ENCODE results near the gene CPZ.

The CPZ gene

GRCh38 chr4:8581094-8581861, 11.3 kb upstream of the CPZ start:
- no peak for FAIRE-seq

GRCh38 chr4:8582016-8582415, 10.5 kb upstream of the CPZ start:
- FAIRE-seq = no peak

DNA sequence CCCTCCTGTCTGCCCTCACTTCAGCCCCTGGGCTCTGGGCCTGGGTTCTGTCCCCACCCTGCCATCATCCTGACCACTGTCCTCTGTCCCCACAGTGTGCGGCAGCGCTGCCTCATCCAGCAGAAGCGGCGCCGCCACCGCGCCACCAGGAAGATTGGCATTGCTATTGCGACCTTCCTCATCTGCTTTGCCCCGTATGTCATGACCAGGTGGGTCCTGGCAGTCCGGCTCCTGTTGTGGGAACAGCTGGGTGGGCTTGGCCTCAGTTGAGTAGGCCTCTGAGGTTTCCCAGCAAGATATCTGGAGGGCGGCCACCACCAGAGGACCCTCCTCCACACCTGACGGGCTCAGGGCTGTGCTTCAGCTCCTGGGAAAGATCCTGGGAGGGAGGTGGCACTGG, 10.1 kb upstream of the CPZ start:
- no peak for FAIRE-seq

DNA sequence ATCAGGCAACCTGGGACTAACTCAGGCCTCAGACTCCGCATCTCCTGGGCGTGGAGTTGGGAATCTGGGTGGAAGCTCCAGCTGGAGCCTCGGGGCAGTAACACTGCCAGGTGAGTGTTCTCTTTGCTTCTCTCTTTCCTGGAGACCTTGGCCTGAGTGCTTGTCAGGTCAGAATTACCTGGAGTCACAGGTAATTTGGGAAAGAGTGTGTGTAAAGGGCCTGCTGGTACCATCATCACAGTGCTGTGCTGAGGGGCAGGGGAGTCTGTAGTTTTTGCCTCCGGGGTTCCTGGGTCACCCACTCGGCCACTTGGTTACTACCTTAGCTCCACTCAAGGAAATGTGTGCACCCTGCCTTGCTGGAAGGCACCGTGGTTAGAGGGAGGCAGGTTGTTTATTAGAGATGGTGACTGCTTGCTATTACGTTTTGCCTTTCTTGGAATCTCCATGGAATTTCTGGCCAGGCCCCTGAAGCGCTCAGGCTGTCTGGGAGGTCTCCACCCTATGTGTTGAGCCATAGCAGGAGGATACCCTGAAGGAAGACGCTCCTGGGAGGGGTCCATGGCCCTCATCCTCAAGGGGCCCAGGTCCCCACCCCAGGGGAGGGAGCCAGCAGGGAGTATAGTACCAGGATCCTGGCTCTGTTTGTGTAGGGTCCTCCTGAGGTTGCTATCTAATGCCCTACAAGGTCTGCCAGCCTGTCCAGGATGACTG, 9.5 kb upstream of the CPZ start:
- FAIRE-seq = no peak

GRCh38 chr4:8583655-8584025, 8.9 kb upstream of the CPZ start:
- no peak for FAIRE-seq

GRCh38 chr4:8585186-8585585, 7.4 kb upstream of the CPZ start:
- FAIRE-seq = no peak

GRCh38 chr4:8585721-8586212, 6.8 kb upstream of the CPZ start:
- FAIRE-seq = no peak

GRCh38 chr4:8586246-8586645, 6.3 kb upstream of the CPZ start:
- FAIRE-seq = no peak

GRCh38 chr4:8586671-8587468, 5.7 kb upstream of the CPZ start:
- FAIRE-seq = no peak

- no peak for FAIRE-seq
These were observed 4.9 kb upstream of the CPZ start for GRCh38 chr4:8587469-8588195.

GRCh38 chr4:8588196-8588470, 4.4 kb upstream of the CPZ start:
- FAIRE-seq = no peak

- FAIRE-seq = no peak
These were observed 3.2 kb upstream of the CPZ start for GRCh38 chr4:8589336-8589735.

DNA sequence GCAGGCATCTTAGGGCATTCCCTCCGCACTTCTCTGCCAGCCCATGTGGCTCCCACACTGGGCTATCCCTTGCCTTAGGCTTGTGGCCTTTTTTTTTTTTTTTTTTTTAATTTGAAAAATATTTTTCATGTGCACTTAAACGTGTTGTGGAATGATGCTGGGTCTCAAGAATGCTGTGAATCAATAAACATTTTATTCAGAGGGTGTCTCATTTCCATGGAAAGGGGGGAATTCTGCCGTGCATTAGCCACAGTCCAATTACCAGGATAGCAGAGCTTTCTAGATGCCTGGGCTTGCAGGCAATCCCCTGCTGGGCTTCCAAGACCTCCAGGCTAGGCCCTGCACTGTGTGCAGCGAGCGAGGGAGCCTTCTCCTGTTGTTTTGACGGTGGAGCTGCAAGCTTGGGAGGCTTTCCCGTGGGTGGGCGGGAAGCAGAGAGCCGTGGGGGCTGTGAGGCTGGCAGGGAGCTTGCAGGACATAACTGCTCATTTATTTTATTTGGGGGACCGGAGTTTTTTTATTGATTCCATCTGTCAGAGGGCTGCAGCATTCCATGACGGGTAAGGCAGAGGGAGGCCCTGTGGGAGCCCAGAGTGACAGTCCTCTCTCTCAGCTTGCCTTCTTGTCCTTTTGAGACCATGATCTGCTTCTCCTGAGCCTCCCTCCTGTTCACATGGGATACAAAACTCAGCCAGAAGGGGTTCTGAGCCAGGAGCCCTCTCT, 2.6 kb upstream of the CPZ start:
- no peak for FAIRE-seq

GRCh38 chr4:8590546-8590880, 2.1 kb upstream of the CPZ start:
- no peak for FAIRE-seq

- no peak for FAIRE-seq
These were observed 1.5 kb upstream of the CPZ start for GRCh38 chr4:8591114-8591513.

DNA sequence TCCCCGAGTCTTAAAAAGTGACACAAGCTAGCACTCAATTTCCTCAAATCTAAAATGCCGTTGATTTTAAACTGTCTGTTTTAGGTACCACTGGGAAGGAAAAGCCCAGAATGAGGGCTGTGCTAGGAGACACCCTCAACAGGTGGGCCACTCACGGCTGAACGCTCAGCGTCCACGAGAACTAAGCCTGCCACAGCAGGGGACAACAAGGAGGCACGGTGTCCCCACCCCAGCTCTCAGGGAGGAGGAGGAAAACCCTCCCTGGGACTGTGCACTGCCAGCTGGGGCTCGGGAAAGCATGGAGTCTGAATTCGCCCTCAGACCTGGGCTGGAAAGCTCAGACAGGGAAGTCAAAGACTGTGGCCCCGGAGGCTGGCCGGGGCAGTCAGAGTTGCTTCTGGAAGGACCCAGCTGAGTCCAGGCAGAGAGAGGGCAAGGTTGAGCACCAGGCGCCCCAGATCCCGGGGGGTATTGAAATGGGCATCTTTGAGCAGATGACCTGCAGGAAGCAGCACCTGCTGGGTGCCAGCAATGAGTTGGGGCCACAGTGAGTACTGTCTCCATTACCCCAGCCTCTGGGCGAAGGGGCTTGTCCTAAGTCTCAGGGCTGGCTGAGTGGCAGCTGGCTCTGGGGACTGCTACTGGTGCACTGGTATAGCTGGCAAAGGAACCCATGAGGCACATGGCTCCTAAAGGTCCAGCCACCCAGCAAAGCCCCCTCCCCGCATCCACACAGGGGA, 769 bp upstream of the CPZ start:
- no peak for FAIRE-seq

DNA sequence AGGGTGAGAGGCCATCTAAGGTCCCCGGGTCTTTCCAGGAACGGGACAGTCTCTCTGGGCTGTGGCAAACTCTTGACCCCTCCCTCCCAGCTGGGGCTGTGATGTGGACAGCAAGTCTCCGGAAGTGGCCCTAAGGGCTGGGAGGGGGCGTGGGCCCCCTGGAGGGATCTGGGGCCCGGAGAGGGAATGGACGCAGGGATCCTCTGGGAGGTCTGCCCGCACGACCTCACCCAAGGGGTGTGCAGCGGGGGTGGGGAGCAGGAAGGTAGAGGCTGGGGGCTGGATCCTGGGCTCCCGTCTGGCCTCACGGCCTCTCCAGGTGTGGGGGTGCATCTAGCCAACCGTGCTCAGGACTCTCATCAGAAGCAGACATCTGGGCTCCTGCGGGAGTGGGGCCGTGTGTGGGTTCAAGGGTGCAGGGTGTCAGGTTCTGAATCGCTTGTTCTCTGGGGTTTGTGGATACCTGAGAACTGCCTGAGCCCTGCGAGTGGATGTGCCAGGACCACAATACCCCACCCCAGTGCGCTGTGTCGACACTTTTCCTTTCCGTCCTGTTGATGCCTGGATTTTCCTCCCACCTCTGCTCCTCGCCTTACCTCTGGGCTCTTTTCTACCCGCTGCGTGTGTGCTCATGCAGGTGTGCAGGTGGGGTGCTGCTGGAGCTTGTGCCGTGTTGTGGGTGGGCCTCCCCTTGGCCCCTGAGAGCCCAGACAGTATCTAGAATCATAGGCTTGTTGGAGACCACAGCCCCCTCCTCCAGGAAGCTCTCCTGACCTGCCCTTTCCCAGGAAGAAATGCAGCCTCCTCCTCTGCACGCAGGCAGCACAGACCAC, 915 bp downstream of the CPZ start:
- FAIRE-seq = no peak

- no peak for FAIRE-seq
These were observed 1.8 kb downstream of the CPZ start for GRCh38 chr4:8594097-8595038.

GRCh38 chr4:8595237-8596087, 2.9 kb downstream of the CPZ start:
- FAIRE-seq = no peak
